COR-L47 (cell line): ENCODE measurements around the gene S100B.
"Not testable (repeated sequence)": the region's sequence is repeated elsewhere in the genome, so short reads cannot be mapped to it uniquely, and the experiment has no call there.

Source experiments
- DNase-seq: peaks from one replicate; lab custom pipeline; 2025; lab: John Stamatoyannopoulos, UW

Gene S100B

DNA sequence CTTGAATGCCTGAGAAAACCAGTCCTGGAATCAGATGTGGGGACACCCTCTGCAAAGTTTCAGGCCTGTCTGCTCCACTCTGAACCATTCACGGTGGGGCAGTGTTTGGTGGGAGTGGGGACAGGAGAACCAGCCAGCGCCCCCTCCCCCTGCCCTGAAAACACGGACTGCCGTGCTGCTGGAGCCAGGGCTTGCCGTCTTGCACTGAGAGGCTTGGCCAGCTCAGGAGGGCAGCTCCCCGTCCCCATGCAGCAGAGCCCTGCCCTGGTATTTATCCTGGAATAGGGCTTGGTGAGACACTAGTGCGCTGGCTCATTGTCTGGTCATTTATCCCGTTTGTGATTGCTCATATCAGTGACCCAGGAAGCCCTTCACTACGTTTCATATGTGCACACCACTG is 3.9 kb downstream of the S100B start:
- no peak for DNase-seq

DNA sequence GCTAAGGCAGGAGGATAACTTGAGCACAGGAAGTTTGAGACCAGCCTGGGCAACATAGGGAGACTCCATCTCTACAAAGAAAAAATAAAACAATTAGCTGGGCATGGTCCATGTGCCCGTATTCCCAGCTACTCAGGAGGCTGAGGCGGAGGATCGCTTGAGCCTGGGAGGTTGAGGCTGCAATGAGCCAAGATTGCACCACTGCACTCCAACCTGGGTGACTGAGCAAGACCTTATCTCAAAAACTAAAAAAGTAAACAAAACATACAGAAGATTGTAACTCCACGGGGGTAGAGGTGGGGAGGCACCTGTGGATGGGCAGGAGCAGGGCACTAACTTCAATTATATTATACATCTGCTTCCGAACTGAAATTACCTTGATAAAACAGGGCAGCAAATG is 4.6 kb downstream of the S100B start:
- no peak for DNase-seq

DNA sequence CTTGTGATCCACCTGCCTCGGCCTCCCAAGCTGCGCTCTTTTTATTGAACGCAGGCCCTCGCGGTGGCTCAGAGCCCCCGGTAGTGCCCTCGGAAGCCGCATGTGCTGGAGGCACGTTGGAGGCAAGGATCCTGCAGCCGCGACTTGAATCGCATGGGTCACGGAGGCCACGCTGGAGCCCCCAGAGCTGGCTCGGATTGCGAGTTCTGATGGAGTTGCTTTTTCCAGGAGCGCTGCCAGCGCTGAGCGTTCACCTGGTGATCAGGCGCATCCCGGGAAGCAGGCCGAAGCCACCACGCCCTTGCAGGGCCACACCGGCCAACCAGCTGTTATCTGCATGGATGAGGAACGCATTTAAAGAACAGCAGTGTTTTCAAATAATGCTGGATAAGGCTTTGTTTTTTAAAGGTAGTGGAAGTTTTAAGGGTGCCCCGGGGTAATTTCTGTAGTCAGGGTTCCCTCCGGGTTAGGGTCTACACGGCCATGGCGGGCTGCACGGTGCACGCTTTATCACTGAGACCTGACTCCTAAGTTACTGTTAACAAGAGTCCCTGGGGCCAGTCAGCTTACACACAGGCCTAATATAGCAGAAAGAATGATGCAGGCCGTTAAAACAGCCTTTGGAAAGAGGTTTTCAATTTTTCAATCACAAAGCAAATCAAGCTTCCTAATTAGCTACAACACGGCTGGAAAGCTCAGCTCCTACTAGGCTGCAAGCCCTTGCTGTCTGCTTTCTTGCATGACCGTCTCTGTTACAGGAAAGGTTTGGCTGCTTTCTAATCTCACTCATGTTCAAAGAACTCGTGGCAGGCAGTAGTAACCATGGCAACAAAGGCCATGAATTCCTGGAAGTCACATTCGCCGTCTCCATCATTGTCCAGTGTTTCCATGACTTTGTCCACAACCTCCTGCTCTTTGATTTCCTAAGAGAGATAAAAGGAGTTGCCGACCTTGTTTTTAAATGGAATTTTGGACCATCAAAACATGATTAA is 6.0 kb downstream of the S100B start:
- no peak for DNase-seq

DNA sequence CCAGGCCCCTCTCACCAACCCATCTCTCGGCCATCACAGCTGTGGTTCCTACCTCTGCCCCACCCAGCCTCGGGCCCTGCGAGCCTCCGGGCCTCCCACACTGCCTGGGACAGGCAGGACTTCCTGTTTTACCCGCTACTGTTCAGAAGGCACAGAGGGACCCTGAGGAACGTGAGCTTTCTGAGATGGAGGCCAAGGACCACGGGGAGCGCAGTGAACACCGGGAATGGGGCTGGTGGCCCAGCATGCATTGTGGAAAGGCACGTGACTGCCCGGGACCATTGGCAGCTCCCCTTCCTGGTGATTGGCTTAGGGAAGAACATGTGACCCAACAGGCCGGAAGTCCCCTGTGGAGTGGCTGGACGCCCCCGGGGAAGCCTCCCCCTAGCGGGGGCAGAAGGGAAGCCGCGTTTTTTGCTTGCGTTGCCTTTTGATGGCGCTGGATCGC is 7.0 kb downstream of the S100B start:
- no peak for DNase-seq

DNA sequence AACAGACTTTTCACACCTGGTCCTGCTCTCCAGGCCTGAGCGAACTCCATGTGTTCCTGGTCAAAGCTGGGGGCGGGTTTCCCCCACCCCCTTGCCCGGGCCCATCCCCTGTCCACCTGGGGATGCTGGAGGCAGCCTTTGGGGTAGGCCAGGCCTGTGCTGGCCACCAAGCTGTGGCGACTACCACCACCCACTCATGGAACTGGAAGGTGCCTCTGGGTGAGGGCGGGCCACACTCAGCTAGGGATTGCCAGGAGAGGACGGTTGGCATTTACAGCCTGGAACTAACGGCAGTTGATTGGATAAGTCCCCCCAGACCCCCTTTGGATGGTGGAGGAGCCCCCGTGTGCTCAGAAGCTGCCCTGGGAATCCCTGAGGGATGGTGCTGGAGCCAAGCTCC is 7.9 kb downstream of the S100B start:
- no peak for DNase-seq

DNA sequence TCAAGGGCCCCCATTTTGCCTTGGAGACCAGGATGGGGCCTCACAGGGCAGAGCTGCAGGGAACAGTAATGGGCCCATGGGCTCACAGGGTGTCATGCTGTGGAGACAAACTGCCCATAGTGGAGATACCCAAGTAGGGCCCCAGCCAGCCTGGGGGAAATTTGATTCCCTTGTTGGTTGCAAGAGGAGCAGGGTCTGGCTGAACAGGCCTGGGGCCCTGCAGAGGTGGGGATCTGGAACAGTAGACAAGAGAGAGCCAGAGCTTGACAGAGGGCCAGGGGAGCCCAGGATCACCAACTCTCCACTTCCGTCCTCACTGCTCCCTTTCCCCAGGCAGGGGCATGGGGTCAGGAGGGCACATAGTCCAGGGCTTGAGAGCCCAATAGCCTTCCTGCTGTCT is 8.7 kb downstream of the S100B start:
- no peak for DNase-seq

DNA sequence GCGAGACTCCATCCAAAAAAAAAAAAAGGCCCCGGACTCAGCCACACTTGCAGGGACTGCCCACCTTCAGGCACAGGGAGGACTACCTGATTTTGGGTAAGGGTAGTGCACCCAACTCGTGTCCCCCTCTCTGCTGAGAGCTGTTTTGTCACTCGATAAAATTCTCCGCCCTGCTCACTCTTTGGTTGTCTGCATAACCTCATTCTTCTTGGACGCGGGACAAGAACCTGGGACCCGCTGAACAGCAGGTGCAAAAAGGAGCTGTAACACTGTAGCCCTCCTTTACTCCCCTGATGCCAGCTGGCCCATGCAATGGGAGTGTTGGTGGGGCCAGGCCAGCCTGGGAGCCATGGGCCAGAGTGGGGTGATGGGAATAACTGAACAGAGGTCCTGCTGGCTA is 10.6 kb downstream of the S100B start:
- no peak for DNase-seq

DNA sequence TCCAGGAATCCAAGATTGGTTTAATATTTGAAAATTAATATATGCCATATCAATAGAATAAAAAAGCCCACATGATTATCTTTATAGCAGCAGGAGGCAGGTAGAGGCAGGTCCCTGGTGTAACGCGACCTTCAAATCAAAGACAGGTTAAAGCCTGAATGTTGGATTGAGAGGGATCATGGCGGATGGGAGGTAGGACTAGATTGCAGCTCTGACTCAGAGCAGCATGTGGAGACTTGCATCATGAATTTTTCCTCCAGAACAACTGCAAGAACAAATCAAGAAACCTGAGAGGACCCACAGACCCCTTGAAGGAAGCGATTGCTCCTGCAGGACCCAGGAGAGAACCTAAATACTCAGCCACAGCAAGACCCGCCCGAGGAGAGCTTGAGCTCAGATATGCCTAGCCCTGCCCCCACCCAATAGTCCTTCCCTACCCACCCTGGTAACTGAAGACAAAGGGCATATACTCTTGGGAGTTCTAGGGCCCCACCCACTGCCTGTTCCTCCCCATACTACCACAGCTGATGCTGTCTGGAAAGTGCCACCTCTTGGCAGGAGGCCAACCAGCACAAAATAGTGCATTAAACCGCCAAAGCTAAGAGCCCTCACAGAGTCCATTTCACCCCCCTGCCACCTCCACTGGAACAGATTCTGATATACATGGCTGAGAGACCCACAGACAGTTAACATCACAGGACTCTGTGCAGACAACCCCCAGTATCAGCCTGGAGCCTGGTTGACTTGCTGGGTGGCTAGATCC is 19.5 kb downstream of the S100B start:
- no peak for DNase-seq

DNA sequence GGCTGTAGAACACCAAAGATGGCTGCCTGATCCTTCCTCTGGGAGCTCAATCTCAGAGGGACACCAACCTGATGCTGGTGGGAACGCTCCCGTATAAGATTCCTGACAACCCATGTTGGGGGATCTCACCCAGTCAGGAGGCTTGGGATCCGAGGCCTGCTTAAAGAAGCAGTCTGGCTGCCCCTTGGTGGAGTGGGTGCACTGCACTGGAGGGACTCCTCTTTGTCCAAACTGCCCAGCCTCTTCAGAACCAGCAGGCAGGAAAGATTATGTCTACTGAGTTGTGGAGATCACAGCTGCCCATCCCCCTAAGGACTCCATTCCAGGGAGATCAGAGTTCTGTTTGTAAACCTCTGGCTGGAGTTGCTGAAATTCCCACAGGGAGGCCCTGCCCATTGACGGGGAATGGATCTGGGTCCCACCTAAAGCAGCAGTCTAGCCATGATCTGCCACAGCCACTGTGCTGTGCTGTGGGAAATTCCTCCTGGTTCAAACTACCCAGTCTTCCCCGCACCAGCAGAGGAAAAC is 23.0 kb downstream of the S100B start:
- no peak for DNase-seq

DNA sequence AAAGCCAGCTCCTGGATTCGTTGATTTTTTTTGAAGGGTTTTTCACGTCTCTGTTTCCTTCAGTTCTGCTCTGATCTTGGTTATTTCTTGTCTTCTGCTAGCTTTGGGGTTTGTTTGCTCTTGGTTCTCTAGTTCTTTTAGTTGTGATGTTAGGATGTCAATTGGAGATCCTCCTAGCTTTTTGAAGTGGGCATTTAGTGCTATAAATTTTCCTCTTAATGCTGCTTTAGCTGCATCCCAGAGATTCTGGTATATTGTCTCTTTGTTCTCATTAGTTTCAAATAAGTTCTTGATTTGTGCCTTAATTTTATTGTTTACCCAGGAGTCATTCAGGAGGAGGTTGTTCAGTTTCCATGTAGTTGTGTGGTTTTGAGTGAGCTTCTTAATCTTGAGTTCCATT is 25.5 kb downstream of the S100B start:
- DNase-seq: not testable (repeated sequence)

DNA sequence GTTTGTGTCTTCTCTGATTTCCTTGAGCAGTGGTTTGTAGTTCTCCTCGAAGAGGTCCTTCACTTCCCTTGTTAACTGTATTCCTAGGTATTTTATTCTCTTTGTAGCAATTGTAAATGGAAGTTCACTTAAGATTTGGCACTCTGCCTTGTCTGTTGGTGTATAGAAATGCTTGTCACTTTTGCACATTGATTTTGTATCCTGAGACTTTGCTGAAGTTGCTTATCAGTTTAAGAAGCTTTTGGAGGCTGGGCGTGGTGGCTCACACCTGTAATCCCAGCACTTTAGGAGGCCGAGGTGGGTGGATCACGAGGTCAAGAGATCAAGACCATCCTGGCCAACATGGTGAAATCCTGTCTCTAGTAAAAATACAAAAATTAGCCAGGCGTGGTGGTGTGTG is 27.1 kb downstream of the S100B start:
- DNase-seq: not testable (repeated sequence)

DNA sequence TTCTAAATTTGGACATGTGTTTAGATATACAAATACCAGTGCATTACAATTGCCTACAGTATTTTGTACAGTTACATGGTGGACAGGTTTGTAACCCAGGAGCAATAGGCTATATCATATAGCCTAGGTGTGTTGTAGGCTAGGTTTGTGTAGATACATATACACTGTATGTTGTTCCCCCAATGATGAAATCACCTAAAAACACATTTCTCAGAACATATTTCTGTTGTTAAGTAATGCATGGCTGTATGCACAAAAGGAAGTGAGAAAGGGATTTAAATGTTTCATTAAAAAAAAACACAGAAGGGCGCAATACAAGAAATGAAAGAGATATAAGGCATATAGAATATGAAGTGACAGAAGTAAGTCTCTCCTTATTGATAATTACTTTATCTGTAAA is 32.0 kb downstream of the S100B start:
- DNase-seq: no peak

DNA sequence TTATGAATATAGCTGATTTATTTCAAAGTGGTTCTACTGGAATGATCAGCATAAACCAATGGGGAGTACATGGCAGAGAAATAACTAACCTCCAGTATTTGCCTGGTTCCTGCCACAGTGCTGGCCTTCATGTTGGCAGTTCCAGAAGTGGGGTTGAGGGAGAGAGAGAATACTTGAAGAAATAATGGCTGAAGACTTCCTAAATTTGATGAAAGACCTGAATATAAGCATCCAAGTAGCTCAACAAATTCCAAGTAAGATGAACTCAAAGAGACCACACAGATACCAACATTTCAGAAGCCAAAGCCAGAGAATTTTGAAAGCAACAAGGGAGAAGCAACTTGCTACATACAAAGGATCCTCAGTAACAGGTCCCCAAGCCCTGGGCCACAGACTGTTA is 34.3 kb downstream of the S100B start:
- DNase-seq: no peak

DNA sequence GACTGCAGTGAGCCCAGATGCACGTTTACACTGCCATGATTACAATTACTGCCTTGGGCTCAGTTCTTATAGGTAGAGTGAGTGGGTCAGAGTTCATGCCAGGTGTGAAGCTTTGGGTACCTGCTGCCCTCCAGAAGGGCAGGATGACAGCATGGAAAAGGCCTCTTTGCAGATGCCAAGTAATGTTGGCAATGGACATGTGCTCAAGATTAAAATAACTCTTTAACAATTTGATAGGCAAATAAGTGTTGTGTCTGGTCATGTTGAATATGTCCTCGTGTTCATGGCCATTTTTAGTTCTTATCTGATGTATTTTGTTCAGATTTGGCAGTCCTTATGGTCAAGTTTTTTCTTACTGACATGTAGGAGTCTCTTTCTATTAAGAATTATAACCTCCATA is 34.8 kb downstream of the S100B start:
- DNase-seq: no peak

DNA sequence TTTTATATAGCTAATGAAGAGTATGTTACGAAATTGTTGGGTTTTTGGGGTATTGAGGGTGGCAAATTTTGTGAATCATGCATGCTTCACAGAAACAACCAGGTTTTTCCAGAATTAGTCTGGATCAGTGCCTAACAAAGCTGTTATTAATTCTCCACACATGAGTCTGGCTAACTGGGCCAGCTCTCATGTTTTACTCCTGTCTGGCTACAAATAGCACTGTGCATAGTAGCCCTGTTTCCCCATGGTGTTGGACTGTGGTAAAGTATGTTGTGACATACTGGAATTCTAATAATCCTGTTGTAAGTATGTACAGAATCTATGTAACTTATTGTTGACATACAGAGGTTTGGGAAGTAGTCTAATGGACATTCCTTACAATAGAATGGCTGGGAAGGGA is 35.8 kb downstream of the S100B start:
- no peak for DNase-seq

DNA sequence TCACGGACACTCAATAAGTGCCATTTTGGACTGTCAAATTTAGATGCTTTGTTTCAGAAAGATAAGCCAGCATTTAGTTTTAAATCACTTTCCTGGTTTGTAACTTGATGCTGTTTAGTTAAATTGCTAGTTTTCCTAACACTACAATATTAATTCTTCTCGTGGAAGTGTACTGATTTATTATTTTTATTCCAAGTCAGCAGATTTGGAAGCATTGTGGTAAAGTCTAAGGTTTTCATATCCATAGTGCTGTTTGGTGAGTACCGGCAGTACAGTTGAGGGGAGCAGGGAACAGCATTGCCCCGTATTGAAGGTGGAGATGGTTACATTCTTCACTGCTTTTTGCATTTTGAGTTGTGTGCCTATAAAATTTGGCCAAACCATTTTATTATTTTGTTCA is 36.3 kb downstream of the S100B start:
- DNase-seq: no peak

DNA sequence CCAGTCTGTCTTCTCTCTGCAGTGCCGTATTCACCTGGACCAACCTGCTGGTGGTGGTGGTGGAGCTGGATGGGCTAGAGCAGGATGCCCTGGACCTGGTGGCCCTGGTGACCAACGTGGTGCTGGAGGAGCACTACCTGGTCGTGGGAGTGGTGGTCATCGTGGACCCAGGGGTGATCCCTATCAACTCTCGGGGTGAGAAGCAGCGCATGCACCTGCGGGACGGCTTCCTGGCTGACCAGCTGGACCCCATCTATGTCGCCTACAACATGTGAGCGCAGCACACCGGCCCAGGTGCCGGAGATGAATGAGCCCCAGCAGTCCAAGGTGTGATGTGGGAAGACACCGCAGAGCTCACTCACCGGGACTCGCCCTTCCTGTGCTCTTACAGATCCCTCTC is 37.5 kb downstream of the S100B start:
- DNase-seq: no peak

DNA sequence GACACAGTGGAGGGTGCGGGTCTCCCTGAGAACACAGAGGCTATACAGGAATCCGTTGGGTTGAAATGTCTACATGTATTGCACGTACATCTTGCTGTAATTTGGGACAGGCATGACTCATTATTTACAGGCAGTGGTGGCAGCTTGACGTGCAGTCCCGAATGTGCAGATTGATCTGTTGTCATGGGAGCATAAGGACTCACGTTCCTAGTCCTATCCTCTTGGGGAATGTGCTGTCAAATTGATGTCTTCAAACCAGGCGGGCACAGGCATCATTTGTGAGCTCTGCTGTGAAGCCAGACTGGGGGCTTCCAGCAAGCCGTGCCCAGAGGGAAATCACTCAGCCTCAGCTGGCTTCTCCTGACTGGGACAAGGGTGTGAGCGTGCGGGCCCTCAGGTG is 40.5 kb downstream of the S100B start:
- DNase-seq: no peak

DNA sequence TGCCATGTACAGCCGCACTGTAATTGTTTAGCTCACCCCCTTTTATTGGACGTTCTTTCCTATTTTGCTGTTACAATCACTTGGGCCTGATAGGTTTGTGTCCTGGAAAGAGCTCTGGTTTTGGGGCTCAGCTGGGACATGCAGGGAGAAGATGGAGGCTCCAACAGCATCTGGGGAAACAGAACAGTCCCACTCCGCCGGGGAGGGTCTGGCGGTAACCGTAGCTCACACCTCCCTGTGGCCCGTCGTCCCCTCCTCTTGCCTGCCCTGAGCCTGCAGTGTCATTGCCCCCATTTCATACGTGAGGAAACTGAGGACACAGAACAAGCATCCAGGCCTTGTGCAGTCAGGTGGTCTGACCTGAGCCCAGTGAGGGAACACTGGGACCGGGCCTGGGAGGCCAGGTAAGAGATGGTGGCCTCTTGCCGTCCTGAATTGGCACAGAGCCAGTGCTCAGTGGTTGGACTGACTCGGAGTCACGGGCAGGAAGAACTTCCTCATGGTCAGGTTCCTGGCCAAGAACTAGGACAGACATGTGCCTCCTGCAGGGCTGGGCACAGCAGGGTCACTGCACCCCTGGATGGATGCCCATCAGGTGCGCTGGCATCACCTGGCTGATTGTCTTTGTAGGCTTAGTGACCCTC is 41.8 kb downstream of the S100B start:
- DNase-seq: no peak

DNA sequence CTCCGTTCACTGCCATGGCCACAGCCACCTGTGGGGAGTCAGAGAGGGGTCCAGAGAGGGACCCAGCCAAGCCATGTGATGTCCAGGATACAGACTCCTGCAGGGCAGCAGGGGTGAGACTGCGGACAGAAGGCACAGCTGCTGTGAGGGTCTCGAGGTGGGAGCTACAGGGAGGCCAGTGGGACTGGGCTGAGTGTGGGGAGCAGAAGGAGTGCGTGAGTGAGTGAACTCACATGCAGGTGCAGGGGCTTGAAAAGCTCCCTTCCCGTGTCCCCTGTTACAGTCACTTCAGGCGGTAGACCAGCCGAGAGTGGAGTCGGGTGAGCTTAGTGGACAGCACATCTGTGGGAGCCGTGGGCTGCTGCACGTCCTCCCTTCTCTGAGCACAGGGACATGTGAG is 42.4 kb downstream of the S100B start:
- DNase-seq: no peak

DNA sequence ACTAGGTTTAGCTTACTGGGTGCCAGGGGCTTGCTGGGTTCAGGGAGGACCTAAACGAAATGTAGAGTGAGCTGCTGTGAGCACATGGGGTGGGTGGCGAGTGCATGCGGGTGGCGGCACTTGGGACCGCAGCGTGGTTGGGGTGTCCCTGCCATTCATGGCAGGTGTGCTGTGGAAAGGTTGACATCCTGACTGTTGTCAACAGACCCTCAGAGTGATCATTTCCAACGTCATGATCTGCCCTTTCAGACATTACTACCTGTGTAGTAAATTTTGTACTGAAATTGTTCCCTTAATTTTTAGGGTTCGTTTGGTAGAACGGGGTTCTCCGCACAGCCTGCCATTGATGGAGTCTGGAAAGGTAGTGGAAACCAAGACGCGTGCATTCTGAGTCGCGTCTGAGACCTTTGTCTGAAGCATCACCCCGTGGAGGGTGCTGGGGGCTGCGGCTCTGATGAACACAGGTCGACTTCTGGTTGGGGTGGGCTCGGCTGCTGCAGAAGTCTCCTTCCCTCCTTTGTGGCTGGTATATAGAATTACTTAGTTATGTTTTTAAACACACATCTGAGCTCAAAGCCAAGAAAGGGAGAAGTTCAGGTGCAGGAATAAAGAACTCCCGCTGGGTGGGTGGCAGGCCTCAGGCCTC is 43.3 kb downstream of the S100B start:
- no peak for DNase-seq
